Heart left ventricle (tissue), 16 donors: Measurements from ENCODE around the gene SELENOO. TPM values are rescaled to one million over a fixed set of nuclear protein-coding genes. Genes with fewer than 3 reads are reported as not detected.

Experiments
- ATAC-seq, 4 donors: fragments of 200-7000 bp; cut with Tn5 transposase; one replicate each; pipeline ENCODE4 v1.9.1; 2020 to 2022; ENCODE audit warnings: moderate library complexity in 4 of 4, mild to moderate bottlenecking in 3 of 4, moderate number of reproducible peaks in 1 of 4
- DNase-seq, 5 donors: peaks; one replicate each; pipeline ENCODE4 v3.0.0-alpha.2; 2020
- H3K27ac ChIP-seq, 12 donors: fragments of 200-600 bp; sonication (generic) in 4 of 12; one replicate each; pipeline versions ENCODE4 v1.5.0 to v1.8.0; 2016 to 2022; ENCODE audit warnings: mild to moderate bottlenecking in 2 of 12
- H3K27me3 ChIP-seq, 9 donors: fragments of 200-600 bp; sonication (generic) in 2 of 9; one replicate each; pipeline versions ENCODE4 v1.5.1 to v1.8.0; 2016 to 2022; ENCODE audit warnings: mild to moderate bottlenecking in 3 of 9
- H3K36me3 ChIP-seq, 9 donors: fragments of 200-600 bp; sonication (generic) in 2 of 9; one replicate each; pipeline versions ENCODE4 v1.5.0 to v1.8.0; 2018 to 2022; ENCODE audit warnings: mild to moderate bottlenecking in 2 of 9
- H3K4me1 ChIP-seq, 12 donors: fragments of 200-600 bp; sonication (generic) in 4 of 12; one replicate each; pipeline versions ENCODE4 v1.5.0 to v1.8.0; 2016 to 2022; ENCODE audit warnings: mild to moderate bottlenecking in 3 of 12
- H3K4me3 ChIP-seq, 12 donors: fragments of 200-600 bp; sonication (generic) in 4 of 12; one replicate each; pipeline versions ENCODE4 v1.5.0 to v1.8.0; 2017 to 2022; ENCODE audit warnings: mild to moderate bottlenecking in 9 of 12, moderate library complexity in 4 of 12
- H3K9me3 ChIP-seq, 12 donors: fragments of 200-600 bp; sonication (generic) in 4 of 12; one replicate each; pipeline versions ENCODE4 v1.5.0 to v1.8.0; 2016 to 2022; ENCODE audit warnings: mild to moderate bottlenecking in 1 of 12
- CTCF ChIP-seq, 12 donors: fragments of 200-600 bp; sonication (generic) in 4 of 12; IDR thresholded peaks; one replicate each; pipeline versions ENCODE4 v1.5.0 to v1.8.0; 2018 to 2022; ENCODE audit warnings: antibody characterized with exemption in 12 of 12, mild to moderate bottlenecking in 5 of 12
- POLR2A ChIP-seq, 2 donors: fragments of 450-650 bp; IDR thresholded peaks; one replicate each; pipeline ENCODE4 v1.6.1; 2017; ENCODE audit warnings: antibody characterized with exemption in 2 of 2, mild to moderate bottlenecking in 2 of 2, moderate library complexity in 2 of 2
- WGBS, 4 donors: extraction: QIAGEN DNeasy Blood & Tissue Kit in 2 of 4; methylation state at CpG; one replicate each; pipeline versions ENCODE4 v1.1.5 to v1.1.7; 2013 to 2018; 5-methylcytosine and 5-hydroxymethylcytosine counted together
- intact Hi-C, 10 donors: fragments of 100-400 bp; cut with DNase I; formaldehyde crosslinking; loops; one replicate each; pipeline versions ENCODE4 v1.11.1 to v1.14.2; 2022
- polyA plus RNA-seq, 2 donors: library from polyadenylated mRNA; stranded (reverse); fragments of 200-250 nt; gene quantifications; one replicate each; pipeline ENCODE4 v1.2.3, GENCODE V29; 2013
- total RNA-seq, 9 donors: library from RNA; depleted of rRNA in 2 of 9; stranded (reverse); fragments of >200 nt in 2 of 9; fragmentation: NEBNext Ultra II Directional in 3 of 9; extraction: Animal tissue kit (Norgen Biotek cat#: 25700) in 3 of 9; gene quantifications; one replicate each; pipeline versions ENCODE4 v1.1.0 to v1.2.4, GENCODE V29; 2016 to 2023
- donor health status: ischemic (EF 13 %, LVEDD 7.1; RV severe dilation, severe dysfunction).
- donor health status: healthy with polysubstance abuse.
- donor health status: DM: no; HTN: yes; CAD: no.
- donor health status: DM: no; HTN: no; CAD: no.
- donor health status: ischemic (EF 25% LVEDD 6.9; RV normal size, moderate dysfunction).
- donor health status: ischemic (EF 25% LVEDD 5.7; RV mildly dilated, moderate dysfunction).
- donor health status: healthy.
- donor health status: DM: yes; HTN: yes; CAD: no.
- donor health status: ischemic (EF 35%, LVEDD 5.7; RV mildly dilated, moderate dysfunction).
- donor health status: nonischemic (EF 11% LVEDD 7.7; RV severe dilation, severe dysfunction).
- donor health status: DM: yes; HTN: yes; CAD: no.
- donor health status: PGD.
- donor health status: ischemic (EF 29% LVEDD 5.4; RV normal size, mild dysfunction).
- donor health status: nonischemic (EF 23%, LVEDD 6.1; RV moderate dilation, normal function).

The SELENOO gene
- total and polyA plus RNA-seq, 11 donors = 10.4 to 23.8 (median 15.4) TPM

- H3K27me3 ChIP-seq = peaks cover 0 to 10% (median 0%) of the 10 kb centered on the region in 9 donors
- ATAC-seq = no peak
Observed at GRCh38 chr22:50161508-50162390, 39.1 kb upstream of the SELENOO start.

GRCh38 chr22:50162391-50162956 lies 38.3 kb upstream of the SELENOO start:
- H3K27ac ChIP-seq = no peak overlapping the region
- no peak for DNase-seq
- no peaks in the 10 kb centered on the region for H3K36me3 ChIP-seq
- peaks cover 0 to 10% (median 0%) of the 10 kb centered on the region in 9 donors for H3K27me3 ChIP-seq
- TF ChIP-seq POLR2A (IDR thresholded peaks at IDR 0.05) (no peak), CTCF (IDR thresholded peaks at IDR 0.05) (no peak)
- no peaks in the 10 kb centered on the region for H3K4me1 ChIP-seq
- intact Hi-C loops = no loop called here
- no peaks in the 10 kb centered on the region for H3K9me3 ChIP-seq
- ATAC-seq = peak in 1 of 4 donors; percentile 16
- no peak overlapping the region for H3K4me3 ChIP-seq
- WGBS, 4 donors = 66 to 85% (median 80%) methylated on average over 3 to 10 of the region's 10 CpGs

More at GRCh38 chr22:50161508-50162390, 39.1 kb upstream of the SELENOO start:
- no peak overlapping the region for H3K27ac ChIP-seq
- WGBS, 4 donors = 84 to 91% (median 88%) methylated on average over 10 to 23 of the region's 23 CpGs
- DNase-seq = no peak
- intact Hi-C loops = no loop called here
- no peaks in the 10 kb centered on the region for H3K36me3 ChIP-seq
- H3K9me3 ChIP-seq = no peaks in the 10 kb centered on the region
- no peak for TF ChIP-seq CTCF (IDR thresholded peaks at IDR 0.05)
- no peak for TF ChIP-seq POLR2A (IDR thresholded peaks at IDR 0.05)
- H3K4me3 ChIP-seq = no peak overlapping the region
- H3K4me1 ChIP-seq = no peaks in the 10 kb centered on the region

DNA sequence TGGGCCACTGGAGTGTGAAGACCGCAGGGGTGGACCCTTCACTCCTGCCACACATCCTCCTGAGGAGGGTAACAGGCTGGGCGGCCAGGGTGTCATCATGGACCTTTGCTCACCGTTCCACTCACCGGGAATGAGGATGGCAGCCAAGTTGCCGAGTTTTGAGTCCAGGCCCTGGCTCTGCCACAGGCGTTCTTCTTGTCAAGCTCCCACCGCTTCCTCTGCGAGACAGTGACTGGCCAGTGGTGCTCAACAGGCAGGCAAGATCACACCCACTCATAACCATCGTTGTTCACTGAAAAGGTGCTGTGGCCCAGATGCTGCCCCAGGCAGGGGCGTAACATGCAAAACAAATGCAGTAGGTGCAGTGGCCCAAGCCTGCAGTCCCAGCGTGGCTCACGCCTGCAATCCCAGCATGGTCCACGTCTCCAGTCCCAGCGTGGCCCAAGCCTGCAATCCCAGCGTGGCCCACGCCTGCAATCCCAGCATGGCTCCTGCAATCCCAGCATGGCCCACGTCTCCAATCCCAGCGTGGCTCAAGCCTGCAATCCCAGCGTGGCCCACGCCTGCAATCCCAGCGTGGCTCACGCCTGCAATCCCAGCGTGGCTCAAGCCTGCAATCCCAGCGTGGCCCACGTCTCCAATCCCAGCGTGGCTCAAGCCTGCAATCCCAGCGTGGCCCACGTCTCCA lies 35.2 kb upstream of the SELENOO start:
- TF ChIP-seq POLR2A (IDR thresholded peaks at IDR 0.05) (no peak), CTCF (IDR thresholded peaks at IDR 0.05) (no peak)
- no peak overlapping the region for H3K4me3 ChIP-seq
- H3K36me3 ChIP-seq = no peaks in the 10 kb centered on the region
- DNase-seq (peak in 1 of 5 donors; percentile 42), ATAC-seq (no peak)
- peaks cover 4 to 15% (median 9%) of the 10 kb centered on the region in 9 donors for H3K27me3 ChIP-seq
- intact Hi-C loops = no loop called here
- peaks cover 0 to 11% (median 0%) of the 10 kb centered on the region in 12 donors for H3K4me1 ChIP-seq
- 94 to 96% (median 95%) methylated on average over 23 to 28 of the region's 28 CpGs for WGBS, 4 donors
- H3K27ac ChIP-seq = no peak overlapping the region
- no peaks in the 10 kb centered on the region for H3K9me3 ChIP-seq
